Measurements from ENCODE around the gene OSBPL10. TPM values are rescaled to one million over a fixed set of nuclear protein-coding genes. Genes with fewer than 3 reads are reported as not detected.

OSBPL10 gene
- total RNA-seq, 1 experiment from 2014 or later: 28.1 TPM

- DNase-seq (ENCODE audit: low read depth): no peak
Observed at GRCh38 chr3:31622636-31623288, 358.3 kb downstream of the OSBPL10 start.

GRCh38 chr3:31621314-31621713 is 359.7 kb downstream of the OSBPL10 start:
- DNase-seq (ENCODE audit: low read depth): no peak

GRCh38 chr3:31620656-31621055 is 360.4 kb downstream of the OSBPL10 start:
- DNase-seq (ENCODE audit: low read depth): no peak

DNA sequence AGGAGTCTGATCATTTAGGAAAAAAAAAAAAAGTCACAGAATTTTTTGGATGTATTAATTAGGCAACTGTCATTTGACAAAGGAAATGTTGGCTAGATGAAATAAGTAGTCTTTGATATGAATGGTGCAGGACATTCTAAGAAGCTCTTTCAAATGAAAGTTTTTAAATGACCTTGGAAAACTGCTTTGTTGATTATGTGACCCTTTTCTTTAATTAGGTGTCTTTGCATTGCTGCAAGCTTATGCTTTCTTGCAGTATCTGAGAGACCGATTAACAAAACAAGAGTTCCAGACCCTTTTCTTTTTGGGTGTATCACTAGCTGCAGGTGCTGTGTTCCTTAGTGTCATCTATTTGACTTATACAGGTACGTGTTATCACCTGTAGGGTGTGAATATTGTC is 364.4 kb downstream of the OSBPL10 start:
- no peak for DNase-seq (ENCODE audit: low read depth)

- no peak for DNase-seq (ENCODE audit: low read depth)
Observed at GRCh38 chr3:31615071-31615875, 365.8 kb downstream of the OSBPL10 start.

GRCh38 chr3:31614162-31614921 is 366.7 kb downstream of the OSBPL10 start:
- no peak for DNase-seq (ENCODE audit: low read depth)

- DNase-seq (ENCODE audit: low read depth): no peak
Observed at GRCh38 chr3:31613654-31614053, 367.4 kb downstream of the OSBPL10 start.

DNA sequence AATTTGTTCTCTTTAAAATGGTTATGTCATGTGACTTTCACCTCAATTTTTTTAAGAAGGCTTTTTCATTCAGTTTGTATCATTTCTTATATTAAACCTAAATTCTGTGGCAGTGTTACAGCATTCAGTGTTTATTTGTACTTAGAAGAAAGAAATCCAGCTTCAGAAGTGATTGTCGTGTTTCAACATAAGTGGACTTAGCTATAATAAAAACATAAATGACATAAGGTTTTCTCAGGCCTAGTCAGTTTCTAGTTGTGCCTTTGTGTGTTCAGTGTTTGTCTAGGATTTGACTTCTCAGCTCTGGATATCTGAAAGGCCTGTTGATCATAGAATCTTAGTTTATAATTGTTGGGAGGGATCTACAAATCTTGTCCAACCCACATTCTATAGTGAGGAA is 367.9 kb downstream of the OSBPL10 start:
- DNase-seq (ENCODE audit: low read depth): no peak

Other genes with a start within 250 kb of the OSBPL10 start
- gene ZNF860, start 488 bp upstream of the OSBPL10 start, total RNA-seq (2014; rRNA removed; shearing (Covaris generic)): 0.08 and 0.10 TPM in 2 replicates
- 11.9 and 16.5 TPM in 2 replicates for gene GPD1L, start 125.4 kb upstream of the OSBPL10 start, total RNA-seq (2014; rRNA removed; shearing (Covaris generic))

All from HT1080 (cell line).